Endometrium (tissue), 2 donors: ENCODE measurements around the gene CRACDL.

Source experiments
- FAIRE-seq: peaks from 2 replicates; lab custom pipeline; 2012; peaks lifted over from hg19 to GRCh38; lab: Jason Lieb, UNC
- donor health status: control.
- donor health status: control.

CRACDL gene

DNA sequence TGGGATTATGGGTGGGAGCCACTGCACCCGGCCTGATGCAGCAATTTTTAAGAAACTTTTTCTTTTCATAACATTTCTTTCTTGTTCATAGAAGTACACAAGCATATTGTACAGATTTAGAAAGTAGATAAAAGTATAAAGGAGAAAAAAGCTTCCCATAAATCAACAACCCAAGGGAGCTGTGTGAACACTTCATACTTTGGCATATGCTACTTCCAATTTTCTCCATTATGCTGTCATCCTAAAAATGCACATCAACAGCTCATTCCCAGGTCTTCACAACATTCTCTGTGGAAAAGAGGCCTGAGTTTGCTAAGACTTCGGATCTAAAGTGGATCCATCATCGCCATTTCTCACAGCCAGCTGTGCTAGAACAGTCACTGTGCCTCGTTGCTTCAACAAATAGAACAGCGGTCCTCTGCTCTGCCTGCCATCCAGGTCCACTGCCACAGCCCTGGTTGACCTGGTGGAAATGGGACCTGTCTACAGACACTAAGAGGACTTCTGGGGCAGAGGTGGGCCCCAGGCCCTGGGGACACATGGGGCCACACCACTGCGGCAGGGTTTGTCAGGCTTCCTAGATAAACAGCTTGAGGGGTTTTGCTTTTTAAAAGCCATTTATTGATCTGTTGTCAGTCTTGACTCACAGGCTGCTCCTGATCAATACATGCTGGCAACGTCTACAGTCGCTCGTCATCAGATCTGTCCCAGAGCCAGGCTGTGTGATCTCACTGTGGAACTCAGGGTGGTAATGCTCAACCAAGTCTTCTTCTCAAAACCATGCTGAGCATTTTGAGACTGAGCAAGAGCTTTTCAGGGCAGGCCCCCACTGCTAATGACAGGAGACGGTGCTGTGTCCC is 132.4 kb downstream of the CRACDL start:
- FAIRE-seq = no peak

DNA sequence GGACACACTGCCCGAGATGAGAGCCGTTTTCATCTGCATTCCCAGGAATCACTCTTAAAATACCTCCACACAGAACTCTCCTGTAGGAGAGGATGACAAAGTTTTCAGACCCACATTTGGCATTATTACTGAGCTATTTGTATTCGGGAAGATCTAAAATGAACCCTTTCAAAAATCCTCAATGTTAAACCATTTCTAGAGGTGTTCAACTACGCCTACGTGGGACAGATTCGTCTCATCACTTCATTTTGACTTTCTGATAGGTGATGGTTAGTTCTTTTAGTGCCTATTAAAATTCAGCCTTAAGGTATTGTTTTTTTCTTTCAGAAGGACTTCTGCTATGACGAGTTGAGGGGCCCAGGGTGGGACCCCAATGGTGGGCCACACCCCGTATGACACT is 133.7 kb downstream of the CRACDL start:
- FAIRE-seq = no peak

GRCh38 chr2:98801921-98802321 is 134.1 kb downstream of the CRACDL start:
- FAIRE-seq = no peak

DNA sequence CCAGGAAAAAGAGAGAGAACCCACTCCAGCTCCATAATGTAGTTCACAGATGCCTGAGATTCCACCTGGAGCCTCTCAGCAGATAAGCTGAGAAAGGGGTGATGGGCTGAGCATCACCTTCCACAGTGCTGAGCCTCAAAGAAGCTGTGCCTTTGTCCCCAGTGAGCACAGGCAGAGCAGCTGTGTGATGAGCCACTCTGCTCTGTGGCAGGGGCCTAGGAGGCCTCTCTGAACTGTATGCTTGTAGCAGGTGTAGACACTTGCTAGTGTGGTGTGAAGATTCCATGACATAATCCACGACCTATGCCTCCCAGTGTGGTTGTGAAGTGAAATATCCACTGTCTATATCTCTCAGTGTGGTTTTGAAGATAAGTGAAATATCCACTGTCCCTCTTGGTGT is 134.7 kb downstream of the CRACDL start:
- no peak for FAIRE-seq

DNA sequence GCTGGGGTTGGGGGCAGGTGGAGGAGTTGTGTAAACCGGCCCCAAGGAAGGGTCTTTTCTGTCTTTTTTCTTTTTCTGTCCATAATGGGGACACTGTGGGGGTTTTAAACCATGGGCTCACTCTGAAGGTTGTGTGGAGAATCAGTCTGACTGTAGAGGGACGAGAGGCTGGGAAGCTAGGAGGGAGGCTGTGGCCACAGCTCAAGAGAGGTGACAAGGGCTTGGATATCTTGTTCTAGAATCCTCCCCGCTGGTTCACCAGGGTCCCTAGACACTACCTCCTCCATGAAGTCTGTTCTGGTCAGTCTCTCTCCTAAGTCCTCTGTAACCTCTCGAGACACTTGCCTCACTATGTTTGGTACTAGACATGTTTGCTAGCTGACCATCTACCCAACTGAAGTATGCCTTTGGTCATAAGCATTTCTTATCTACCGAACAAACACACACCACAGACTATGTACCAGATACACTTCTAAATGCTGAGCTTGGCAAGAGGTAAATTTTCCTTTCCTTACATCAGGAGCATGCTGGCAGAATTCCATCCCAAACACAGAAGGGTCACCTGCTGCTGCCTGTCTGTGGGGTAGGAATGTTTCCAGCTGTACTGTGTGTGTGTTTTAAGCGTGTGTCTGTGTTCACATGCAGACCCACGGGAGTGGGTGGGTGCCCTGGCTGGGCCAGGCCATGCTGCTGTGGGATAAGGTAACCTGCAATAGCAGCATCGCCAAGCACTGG is 135.5 kb downstream of the CRACDL start:
- FAIRE-seq = no peak

- no peak for FAIRE-seq
Measured at GRCh38 chr2:98799375-98800329, 136.4 kb downstream of the CRACDL start.

- FAIRE-seq = no peak
Measured at GRCh38 chr2:98796775-98797544, 139.1 kb downstream of the CRACDL start.

DNA sequence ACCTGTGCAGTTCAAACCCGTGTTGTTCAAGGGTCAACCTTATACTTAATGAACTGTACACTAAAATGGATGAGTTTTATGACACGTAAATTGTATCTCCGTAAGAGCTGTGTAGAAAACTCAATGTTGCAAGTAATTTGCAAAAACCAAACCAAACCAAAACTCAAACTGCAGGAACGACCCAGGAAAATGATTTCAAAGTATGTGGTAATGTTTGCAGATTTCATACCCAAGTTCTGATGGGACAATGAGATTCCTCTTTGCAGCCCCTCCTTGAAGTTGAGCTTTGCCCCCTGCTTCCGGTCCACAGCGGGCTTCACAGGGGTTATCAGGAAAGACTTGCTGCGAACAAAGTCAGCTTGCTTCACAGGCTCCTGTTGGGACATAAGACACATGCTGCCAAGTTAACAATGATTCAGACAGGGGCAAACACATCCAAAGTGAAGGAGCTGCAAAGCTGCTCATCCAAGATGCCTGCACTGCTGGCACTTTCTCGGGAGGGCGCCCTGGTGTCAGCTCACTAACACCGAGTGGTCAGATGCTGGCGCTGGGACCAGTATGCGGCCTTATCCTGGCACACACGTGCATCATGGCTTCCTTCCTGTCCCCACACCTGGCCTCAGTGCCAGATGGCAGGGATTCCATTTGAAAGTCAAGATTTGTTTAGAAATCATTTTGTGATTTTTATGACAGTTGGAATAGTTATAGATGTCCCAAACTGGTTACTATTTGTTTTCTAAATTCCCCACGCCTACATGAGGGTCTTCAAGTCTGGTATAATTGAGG is 139.9 kb downstream of the CRACDL start:
- FAIRE-seq = no peak

- FAIRE-seq = no peak
Measured at GRCh38 chr2:98793897-98794830, 141.9 kb downstream of the CRACDL start.

- no peak for FAIRE-seq
Measured at GRCh38 chr2:98793275-98793674, 142.8 kb downstream of the CRACDL start.

DNA sequence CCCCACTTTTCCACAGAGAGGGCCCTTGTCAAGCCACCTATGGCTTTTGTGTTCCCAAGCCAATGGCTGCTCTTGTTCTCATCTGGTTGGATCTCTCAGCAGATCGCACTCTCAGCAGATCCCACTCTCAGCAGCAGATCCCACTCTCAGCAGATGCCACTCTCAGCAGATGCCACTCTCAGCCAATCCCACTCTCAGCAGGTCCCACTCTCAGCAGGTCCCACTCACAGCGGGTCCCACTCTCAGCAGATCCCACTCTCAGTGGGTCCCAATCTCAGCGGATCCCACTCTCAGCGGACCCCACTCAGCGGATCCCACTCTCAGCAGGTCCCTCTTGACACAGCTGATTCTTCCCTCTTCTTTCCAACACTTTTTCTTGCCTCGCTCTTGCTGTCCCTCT is 145.8 kb downstream of the CRACDL start:
- FAIRE-seq = no peak

DNA sequence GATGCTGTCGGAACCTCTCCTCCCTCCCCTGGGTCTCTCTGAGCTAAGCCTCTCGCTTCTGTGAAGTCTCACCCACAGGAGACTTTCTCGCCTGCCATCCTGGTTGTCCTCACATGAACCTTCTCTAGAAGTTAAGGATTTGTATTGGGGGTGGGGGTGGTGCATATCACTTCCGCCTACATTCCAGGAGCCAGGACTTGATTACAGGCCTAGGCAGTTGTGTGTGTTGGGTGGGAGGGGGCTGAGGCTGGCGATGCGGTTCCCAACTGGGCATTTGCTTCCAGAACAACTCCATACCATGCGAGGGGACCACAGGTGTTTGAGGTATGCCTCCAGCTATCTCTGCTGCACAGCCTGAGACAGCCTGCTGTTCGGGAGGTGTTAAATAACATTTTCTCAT is 148.3 kb downstream of the CRACDL start:
- FAIRE-seq = no peak

- FAIRE-seq = no peak
Measured at GRCh38 chr2:98786179-98786578, 149.8 kb downstream of the CRACDL start.

DNA sequence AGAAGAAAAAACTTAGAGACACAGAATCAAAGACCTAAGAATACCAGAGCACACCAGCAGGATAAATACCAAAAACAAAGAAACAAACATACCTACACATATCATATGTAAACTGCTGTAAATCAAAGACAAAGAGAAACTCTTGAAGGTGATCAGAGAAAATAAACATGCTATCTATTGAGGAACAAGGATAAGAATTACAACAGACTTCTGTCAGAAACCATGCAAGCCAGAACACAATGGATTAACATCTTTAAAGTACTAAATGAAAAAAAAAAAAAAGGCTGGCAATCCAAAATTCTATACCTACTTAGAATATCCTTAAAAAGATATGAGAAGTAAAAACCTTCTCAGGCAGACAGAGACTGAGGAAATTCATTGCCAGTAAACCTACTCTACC is 153.5 kb downstream of the CRACDL start:
- FAIRE-seq = no peak

- no peak for FAIRE-seq
Measured at GRCh38 chr2:98781822-98782221, 154.2 kb downstream of the CRACDL start.

DNA sequence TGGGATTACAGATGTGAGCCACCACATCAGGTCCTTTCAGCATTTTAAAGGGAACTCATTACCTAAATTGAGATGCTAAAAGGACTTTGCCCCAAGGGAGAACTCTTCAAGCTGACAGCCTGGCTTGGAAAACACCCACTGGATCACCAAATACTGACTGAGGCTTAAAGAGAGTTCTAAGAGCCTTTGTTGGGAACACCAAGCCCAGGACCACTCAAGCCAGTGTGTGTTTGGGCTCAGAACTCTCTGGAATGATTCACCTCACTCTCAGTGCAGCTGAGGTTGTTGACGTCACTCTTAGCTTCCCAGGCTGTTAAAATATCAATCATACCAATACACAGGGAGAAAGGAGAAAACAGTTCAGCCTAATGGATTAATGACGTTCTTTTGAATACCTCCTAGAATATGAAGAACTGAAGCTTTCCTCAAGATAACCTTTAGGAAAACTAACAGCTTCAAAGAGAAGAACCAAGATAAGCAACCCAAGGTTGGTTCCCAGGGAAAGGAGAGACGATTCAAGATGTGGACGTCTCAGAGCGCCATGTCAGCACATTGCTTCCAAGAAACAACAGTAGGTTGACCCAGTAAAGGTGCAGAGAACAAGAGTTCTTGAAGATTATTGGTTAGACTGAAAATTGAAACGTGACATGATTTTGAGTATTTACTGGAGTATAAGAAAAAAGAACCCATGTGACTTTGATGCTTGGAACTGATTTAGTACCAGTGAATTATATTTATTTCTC is 157.1 kb downstream of the CRACDL start:
- FAIRE-seq = no peak

DNA sequence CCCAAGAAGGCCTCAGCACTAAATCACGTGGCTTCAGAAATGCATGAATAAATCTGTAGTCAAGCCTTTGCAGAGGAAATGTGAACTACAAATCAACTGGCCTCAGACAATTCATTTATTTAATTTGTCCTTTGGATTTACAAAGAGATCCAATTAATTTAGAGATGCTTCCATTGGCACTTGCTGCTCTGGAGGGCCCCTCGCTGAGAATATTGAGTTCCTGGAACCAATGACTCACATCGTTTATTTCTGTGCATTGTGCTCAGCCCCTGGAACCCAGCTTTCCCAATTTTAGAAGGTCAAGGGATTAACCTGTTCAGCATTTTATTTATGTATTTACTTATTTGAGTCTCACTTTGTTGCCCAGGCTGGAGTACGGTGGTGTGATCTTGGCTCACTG is 157.9 kb downstream of the CRACDL start:
- no peak for FAIRE-seq

DNA sequence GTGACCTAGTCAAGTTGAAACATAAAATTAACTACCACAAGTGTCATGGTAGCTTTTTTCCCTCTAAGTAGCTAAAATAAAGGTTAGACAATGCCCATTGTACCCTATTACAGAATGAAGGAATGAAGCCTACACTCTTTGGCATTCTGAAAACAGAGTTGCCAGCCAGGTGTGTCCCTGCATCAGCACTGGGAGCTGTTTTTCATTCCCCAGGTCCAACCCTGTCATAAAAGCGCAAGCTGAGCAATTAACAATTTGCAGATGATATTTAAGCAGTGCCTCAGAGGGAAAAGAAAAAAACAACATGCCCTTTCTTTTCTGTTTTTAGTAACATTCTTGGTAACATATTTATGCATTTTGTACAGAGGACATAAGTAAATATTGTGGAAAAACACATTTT is 158.3 kb downstream of the CRACDL start:
- FAIRE-seq = no peak

- FAIRE-seq = no peak
Measured at GRCh38 chr2:98777076-98777475, 158.9 kb downstream of the CRACDL start.
